ENCODE data around the gene TENM3. TPM values are rescaled to one million over a fixed set of nuclear protein-coding genes. Genes with fewer than 3 reads are reported as not detected.

Gene TENM3
- total and polyA plus RNA-seq, 2 of the 8 experiments (the other 6 are each of a cell fraction or from before 2014, with no cell fraction given), result 36.9 to 69.3 TPM

- ChIA-PET POLR2A (ENCODE audit: partially characterized antibody) (no interaction called here), CTCF (ENCODE audit: partially characterized antibody) (interaction anchor here (0.6 to 1.8 kb wide), 7 partner anchors 9 to 1249 kb away, joined by 3 to 6 read pairs (median 3); no protein-coding TSS in a partner anchor)
- DNase-seq (ENCODE audit: low read depth in 1 of 2, low spot score in 2 of 2) (no peak), FAIRE-seq (no peak)
- H3K4me2 ChIP-seq (ENCODE audit: insufficient read depth in 1 of 2, low read depth in 2 of 2, low read length in 2 of 2), result no peak overlapping the region
- H4K8ac ChIP-seq (ENCODE audit: extremely low read depth, insufficient read depth, low read length), result no peak overlapping the region
- H2BK5ac ChIP-seq (ENCODE audit: low read depth, low read length), result no peak overlapping the region
- no peaks in the 10 kb centered on the region for H4K20me1 ChIP-seq (replicated peaks in 1 of 2; ENCODE audit: control insufficient read depth in 1 of 2, insufficient read depth in 2 of 2, low read length in 2 of 2)
- H3K4me1 ChIP-seq (replicated peaks in 1 of 4; ENCODE audit: control insufficient read depth in 3 of 4, insufficient read depth in 4 of 4, low read length in 3 of 4), result peaks cover 0 to 6% (median 5%) of the 10 kb centered on the region in 4 experiments; a peak in 3 of 7 replicates
- no peak overlapping the region for H3K23ac ChIP-seq (ENCODE audit: insufficient read length)
- H3K9ac ChIP-seq (replicated peaks in 1 of 4; ENCODE audit: extremely low read depth in 1 of 4, low read depth in 3 of 4, low read length in 3 of 4), result no peak overlapping the region
- no peak overlapping the region for H3K4me3 ChIP-seq (ENCODE audit: extremely low read depth in 1 of 4, insufficient read depth in 2 of 4, low read depth in 3 of 4, low read length in 4 of 4)
- WGBS, 2 experiments (ENCODE audit: extremely low coverage in 1 of 2, insufficient coverage in 1 of 2, insufficient read length in 1 of 2, insufficient replicate concordance in 2 of 2, low coverage in 1 of 2, low lambda C conversion rate in 2 of 2, missing lambda C conversion rate in 1 of 2), result 88% methylated on average over 6 of the region's 6 CpGs; no CpG with 5 or more reads in 1 of the 2 experiments
- H2BK12ac ChIP-seq (ENCODE audit: low read depth, low read length), result no peak overlapping the region
- peaks cover 3% of the 10 kb centered on the region; the same call in 1 of the 2 replicates for H3K79me1 ChIP-seq (ENCODE audit: low read depth, low read length)
- no peak overlapping the region for H2AK5ac ChIP-seq (ENCODE audit: low read depth, low read length)
- H3K27me3 ChIP-seq (replicated peaks in 1 of 4; ENCODE audit: control insufficient read depth in 3 of 4, extremely low read depth in 1 of 4, insufficient read depth in 3 of 4, low read length in 3 of 4), result no peaks in the 10 kb centered on the region
- no peak overlapping the region for H2AFZ ChIP-seq (ENCODE audit: low read length)
- H3K27ac ChIP-seq (ENCODE audit: low read depth, low read length), result no peak overlapping the region
- no peak overlapping the region for H4K91ac ChIP-seq (replicated peaks; ENCODE audit: insufficient read length, low read length)
- no peaks in the 10 kb centered on the region for H3K9me3 ChIP-seq (ENCODE audit: insufficient read depth in 2 of 2, low read depth in 1 of 2, low read length in 1 of 2)
- no peak overlapping the region for H2BK120ac ChIP-seq (replicated peaks; ENCODE audit: low read depth, low read length)
- peaks cover 0 to 93% of the 10 kb centered on the region in 2 experiments; a peak in 3 of 4 replicates for H3K79me2 ChIP-seq (ENCODE audit: control insufficient read depth in 1 of 2, insufficient read depth in 2 of 2, low read length in 2 of 2)
- H3K56ac ChIP-seq (replicated peaks; ENCODE audit: insufficient read length, low read depth, low read length), result no peak overlapping the region
- H3K18ac ChIP-seq (ENCODE audit: extremely low read depth, low read length), result no peak overlapping the region
- no peak overlapping the region for H3K14ac ChIP-seq (ENCODE audit: insufficient read length)
- no peak overlapping the region for H2BK15ac ChIP-seq (ENCODE audit: low read length)
- no peaks in the 10 kb centered on the region for H3K36me3 ChIP-seq (ENCODE audit: control insufficient read depth in 2 of 4, insufficient read depth in 4 of 4, low read length in 3 of 4)
- H4K5ac ChIP-seq (ENCODE audit: insufficient read length, low read depth, low read length), result no peak overlapping the region
- no peak overlapping the region for H2BK20ac ChIP-seq (ENCODE audit: low read length)
- no peak overlapping the region for H3K4ac ChIP-seq (replicated peaks; ENCODE audit: insufficient read length, low read depth, low read length)
- peaks cover 4% of the 10 kb centered on the region; the same call in 1 of the 2 replicates for H3K23me2 ChIP-seq (ENCODE audit: low read depth, low read length)
- TF ChIP-seq EGR1 (IDR thresholded peaks at IDR 0.05; ENCODE audit: borderline replicate concordance, low read depth, low read length), result no peak
- TF ChIP-seq SIN3A (conservative IDR thresholded peaks at IDR 0.05 in 1 of 2, IDR thresholded peaks at IDR 0.05 in 1 of 2; ENCODE audit: low read depth in 1 of 2, low read length in 2 of 2), result no peak
- no peak for TF ChIP-seq CTBP2 (IDR thresholded peaks at IDR 0.05; ENCODE audit: borderline replicate concordance, insufficient read depth, insufficient read length, low read length)
- no peak for TF ChIP-seq USF2 (IDR thresholded peaks at IDR 0.05; ENCODE audit: low read length)
- no peak for TF ChIP-seq KDM1A (IDR thresholded peaks at IDR 0.05; ENCODE audit: borderline replicate concordance, low read length)
- TF ChIP-seq BACH1 (IDR thresholded peaks at IDR 0.05; ENCODE audit: low read length), result no peak
- TF ChIP-seq, protein P1, sequence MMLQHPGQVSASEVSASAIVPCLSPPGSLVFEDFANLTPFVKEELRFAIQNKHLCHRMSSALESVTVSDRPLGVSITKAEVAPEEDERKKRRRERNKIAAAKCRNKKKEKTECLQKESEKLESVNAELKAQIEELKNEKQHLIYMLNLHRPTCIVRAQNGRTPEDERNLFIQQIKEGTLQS (IDR thresholded peaks at IDR 0.05; ENCODE audit: insufficient read depth, low read depth, low read length), result no peak
- no peak for TF ChIP-seq CEBPB (IDR thresholded peaks at IDR 0.05; ENCODE audit: low read depth, low read length)
- no peak for TF ChIP-seq JUN (IDR thresholded peaks at IDR 0.05; ENCODE audit: low read depth, low read length)
- TF ChIP-seq BCL11A (IDR thresholded peaks at IDR 0.05; ENCODE audit: low read depth in 2 of 2, low read length in 2 of 2), result no peak
- no peak for TF ChIP-seq CREB1 (IDR thresholded peaks at IDR 0.05)
- no peak for TF ChIP-seq GTF2F1 (IDR thresholded peaks at IDR 0.05; ENCODE audit: borderline replicate concordance, low read depth, low read length)
Measured at GRCh38 chr4:182454440-182455013, 211.3 kb downstream of the TENM3 start.
